Astrocyte (in vitro differentiated cells and primary cell): ENCODE data around the gene ALPK3. TPM values are rescaled to one million over a fixed set of nuclear protein-coding genes. Genes with fewer than 3 reads are reported as not detected.
A peak's percentile ranks its signal among the peaks of the same experiment; 100 is the strongest.

ENCODE experiments used
- DNase-seq: peaks from one replicate; pipeline ENCODE4 v3.0.0-alpha.2; 2010; ENCODE audit warnings: low read depth
- FAIRE-seq: peaks from 2 replicates; lab custom pipeline; 2011; peaks lifted over from hg19 to GRCh38; lab: Jason Lieb, UNC
- H2AFZ ChIP-seq: 2 replicates; pipeline ENCODE4 v1.6.0; 2012; ENCODE audit warnings: low read depth, low read length, inconsistent platforms
- H3K27ac ChIP-seq: 2 replicates; pipeline ENCODE4 v1.5.1; 2011; ENCODE audit warnings: low read depth, low read length, inconsistent platforms
- H3K27me3 ChIP-seq: 2 replicates; pipeline ENCODE4 v1.6.0; 2011; ENCODE audit warnings: low read length, inconsistent platforms; ENCODE audit not compliant: insufficient read depth
- H3K36me3 ChIP-seq: 2 replicates; pipeline ENCODE4 v1.5.1; 2011; ENCODE audit warnings: low read length, inconsistent platforms; ENCODE audit not compliant: insufficient read depth
- H3K4me1 ChIP-seq: 2 replicates; pipeline ENCODE4 v1.5.1; 2011; ENCODE audit warnings: low read length, inconsistent platforms; ENCODE audit not compliant: insufficient read depth
- H3K4me2 ChIP-seq: 2 replicates; pipeline ENCODE4 v1.6.0; 2012; ENCODE audit warnings: low read length, inconsistent platforms
- H3K4me3 ChIP-seq: 2 replicates; pipeline ENCODE4 v1.5.1; 2011; ENCODE audit warnings: low read depth, mild to moderate bottlenecking, low read length, inconsistent platforms; ENCODE audit not compliant: insufficient read depth
- H3K79me2 ChIP-seq: 2 replicates; pipeline ENCODE4 v1.6.0; 2012; ENCODE audit warnings: mild to moderate bottlenecking, low read length, inconsistent platforms; ENCODE audit not compliant: insufficient read depth
- H3K9ac ChIP-seq: 2 replicates; pipeline ENCODE4 v1.6.0; 2012; ENCODE audit warnings: mild to moderate bottlenecking, low read length, inconsistent platforms
- H3K9me3 ChIP-seq: 2 replicates; pipeline ENCODE4 v1.5.1; 2012; ENCODE audit warnings: low read depth, mild to moderate bottlenecking, low read length, inconsistent platforms; ENCODE audit not compliant: insufficient read depth
- H4K20me1 ChIP-seq: 2 replicates; pipeline ENCODE4 v1.6.0; 2012; ENCODE audit warnings: low read length, inconsistent platforms; ENCODE audit not compliant: insufficient read depth
- H3K27ac Mint-ChIP-seq: one replicate; pipeline ENCODE4 v1.8.0; 2021; ENCODE audit warnings: mild to moderate bottlenecking, mixed read lengths; ENCODE audit not compliant: unreplicated experiment
- H3K27me3 Mint-ChIP-seq: one replicate; pipeline ENCODE4 v1.8.0; 2021; ENCODE audit warnings: low read depth, mixed read lengths; ENCODE audit not compliant: unreplicated experiment
- H3K36me3 Mint-ChIP-seq: one replicate; pipeline ENCODE4 v1.8.0; 2021; ENCODE audit warnings: low read depth, mixed read lengths; ENCODE audit not compliant: unreplicated experiment
- H3K4me1 Mint-ChIP-seq: one replicate; pipeline ENCODE4 v1.8.0; 2021; ENCODE audit warnings: low read depth, mixed read lengths; ENCODE audit not compliant: unreplicated experiment
- H3K4me3 Mint-ChIP-seq: one replicate; pipeline ENCODE4 v1.8.0; 2021; ENCODE audit warnings: mild to moderate bottlenecking, moderate library complexity, mixed read lengths; ENCODE audit not compliant: unreplicated experiment
- H3K9me3 Mint-ChIP-seq: one replicate; pipeline ENCODE4 v1.8.0; 2021; ENCODE audit warnings: mild to moderate bottlenecking, mixed read lengths; ENCODE audit not compliant: unreplicated experiment
- CTCF ChIP-seq: IDR thresholded peaks from 2 replicates; pipeline ENCODE4 v1.5.1; 2011; ENCODE audit warnings: low read depth, mild to moderate bottlenecking, inconsistent platforms, low read length, moderate library complexity; ENCODE audit not compliant: insufficient read depth
- EZH2 ChIP-seq: IDR thresholded peaks from 2 replicates; pipeline ENCODE4 v1.6.1; 2012; ENCODE audit warnings: mild to moderate bottlenecking, low read length, inconsistent platforms; ENCODE audit not compliant: insufficient read depth
- total RNA-seq: library from RNA; stranded (reverse); gene quantifications from 2 replicates; pipeline ENCODE4 v1.2.1, GENCODE V29; 2021

Gene ALPK3
- total RNA-seq, 1 donor from 2014 or later = 9.1 TPM

DNA sequence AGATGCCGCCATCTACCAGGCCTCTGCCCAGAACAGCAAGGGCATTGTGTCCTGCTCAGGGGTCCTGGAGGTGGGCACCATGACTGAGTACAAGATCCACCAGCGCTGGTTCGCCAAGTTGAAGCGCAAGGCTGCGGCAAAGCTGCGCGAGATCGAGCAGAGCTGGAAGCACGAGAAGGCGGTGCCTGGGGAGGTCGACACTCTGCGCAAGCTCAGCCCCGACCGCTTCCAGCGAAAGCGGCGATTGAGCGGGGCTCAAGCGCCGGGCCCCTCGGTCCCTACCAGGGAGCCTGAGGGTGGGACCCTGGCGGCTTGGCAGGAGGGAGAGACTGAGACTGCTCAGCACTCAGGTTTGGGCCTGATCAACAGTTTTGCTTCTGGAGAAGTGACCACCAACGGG lies 22.6 kb downstream of the ALPK3 start:
- FAIRE-seq (no peak), DNase-seq (no peak)
- Histone ChIP-seq H4K20me1 (peaks cover 5% of the 10 kb centered on the region), H3K79me2 (no peaks in the 10 kb centered on the region), H3K9me3 (no peaks in the 10 kb centered on the region), H3K4me3 (no peak overlapping the region), H3K27me3 (no peaks in the 10 kb centered on the region), H2AFZ (no peak overlapping the region), H3K9ac (no peak overlapping the region), H3K4me1 (no peaks in the 10 kb centered on the region), H3K36me3 (no peaks in the 10 kb centered on the region), H3K4me2 (no peak overlapping the region), H3K27ac (no peak overlapping the region)
- Mint-ChIP-seq H3K36me3 (peaks cover 10% of the 10 kb centered on the region), H3K27ac (peak overlapping the region; percentile 53), H3K27me3 (peaks cover 22% of the 10 kb centered on the region), H3K4me1 (peaks cover 8% of the 10 kb centered on the region), H3K9me3 (peaks cover 2% of the 10 kb centered on the region), H3K4me3 (no peak overlapping the region)
- TF ChIP-seq CTCF = no peak
- TF ChIP-seq EZH2 = no peak

GRCh38 chr15:84840255-84840654 lies 23.1 kb downstream of the ALPK3 start:
- Histone ChIP-seq H3K4me3 (no peak overlapping the region), H4K20me1 (peaks cover 5% of the 10 kb centered on the region), H3K4me1 (no peaks in the 10 kb centered on the region), H3K27ac (no peak overlapping the region), H3K36me3 (no peaks in the 10 kb centered on the region), H3K4me2 (no peak overlapping the region), H3K79me2 (no peaks in the 10 kb centered on the region), H3K9ac (no peak overlapping the region), H3K27me3 (no peaks in the 10 kb centered on the region), H3K9me3 (no peaks in the 10 kb centered on the region), H2AFZ (no peak overlapping the region)
- H3K36me3 Mint-ChIP-seq = peaks cover 10% of the 10 kb centered on the region
- DNase-seq = no peak
- H3K4me3 Mint-ChIP-seq = no peak overlapping the region
- no peak overlapping the region for H3K27ac Mint-ChIP-seq
- peaks cover 22% of the 10 kb centered on the region for H3K27me3 Mint-ChIP-seq
- peaks cover 2% of the 10 kb centered on the region for H3K9me3 Mint-ChIP-seq
- H3K4me1 Mint-ChIP-seq = peaks cover 13% of the 10 kb centered on the region
- FAIRE-seq = no peak
- no peak for TF ChIP-seq CTCF
- TF ChIP-seq EZH2 = no peak

- Mint-ChIP-seq H3K9me3 (peaks cover 5% of the 10 kb centered on the region), H3K4me3 (no peak overlapping the region), H3K27me3 (peaks cover 19% of the 10 kb centered on the region), H3K36me3 (peaks cover 13% of the 10 kb centered on the region), H3K4me1 (peaks cover 15% of the 10 kb centered on the region), H3K27ac (peak overlapping the region; percentile 3)
- Histone ChIP-seq H3K9me3 (no peaks in the 10 kb centered on the region), H3K4me1 (no peaks in the 10 kb centered on the region), H3K27me3 (no peaks in the 10 kb centered on the region), H3K27ac (no peak overlapping the region), H3K4me3 (no peak overlapping the region), H3K4me2 (no peak overlapping the region), H3K9ac (no peak overlapping the region), H3K79me2 (no peaks in the 10 kb centered on the region), H3K36me3 (no peaks in the 10 kb centered on the region), H2AFZ (no peak overlapping the region), H4K20me1 (peaks cover 5% of the 10 kb centered on the region)
- DNase-seq (peak; percentile 57), FAIRE-seq (no peak)
- TF ChIP-seq EZH2 (no peak), CTCF (no peak)
These were observed 23.7 kb downstream of the ALPK3 start for GRCh38 chr15:84840741-84841429.
